ENCODE data around the gene CPXM2.

Gene CPXM2

DNA sequence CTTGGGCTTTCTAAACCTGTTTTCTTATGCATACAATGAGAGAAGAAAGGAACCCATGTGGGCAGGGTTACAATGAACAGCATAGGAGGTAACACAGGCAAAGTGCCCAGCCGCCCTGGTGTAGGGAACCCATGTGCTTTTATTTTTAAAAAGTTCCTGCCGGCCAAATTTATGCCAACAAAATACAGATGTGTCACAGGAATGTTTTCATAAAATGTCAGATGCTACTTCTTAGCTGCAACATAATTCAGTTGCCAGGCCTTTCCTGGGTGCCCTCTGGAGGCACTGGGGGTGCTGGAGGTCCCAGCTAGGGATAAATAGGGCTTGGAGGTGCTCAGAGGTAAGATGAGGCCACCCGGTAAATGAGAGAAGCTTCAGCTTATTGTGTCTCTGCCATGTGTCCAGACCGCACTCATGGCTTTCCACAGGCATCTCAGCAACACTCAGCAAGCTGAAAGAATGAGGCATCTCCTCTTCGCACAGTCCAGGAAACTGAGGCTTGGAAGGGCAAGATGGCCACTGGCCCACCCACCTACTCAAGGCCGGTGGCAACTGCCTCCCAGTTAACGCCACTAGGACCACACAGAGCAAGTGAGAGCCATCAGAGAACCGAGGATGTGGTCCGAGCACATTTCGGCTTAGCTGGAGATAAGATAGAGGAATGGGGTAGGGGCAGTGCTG lies 58.3 kb downstream of the CPXM2 start:
- no peak overlapping the region for H3K27ac Mint-ChIP-seq
- no peak overlapping the region for H3K4me3 Mint-ChIP-seq
- no peaks in the 10 kb centered on the region for H3K36me3 Mint-ChIP-seq
- no peaks in the 10 kb centered on the region for H3K4me1 Mint-ChIP-seq (ENCODE audit: low read depth)
- peaks cover 13% of the 10 kb centered on the region for H3K9me3 Mint-ChIP-seq (ENCODE audit: low read depth)
- H3K27me3 Mint-ChIP-seq = peaks cover 10% of the 10 kb centered on the region

GRCh38 chr10:123831259-123831658 lies 60.3 kb downstream of the CPXM2 start:
- Mint-ChIP-seq H3K4me1 (ENCODE audit: low read depth) (no peaks in the 10 kb centered on the region), H3K4me3 (no peak overlapping the region), H3K36me3 (no peaks in the 10 kb centered on the region), H3K27ac (no peak overlapping the region), H3K27me3 (peaks cover 10% of the 10 kb centered on the region), H3K9me3 (ENCODE audit: low read depth) (peaks cover 10% of the 10 kb centered on the region)

DNA sequence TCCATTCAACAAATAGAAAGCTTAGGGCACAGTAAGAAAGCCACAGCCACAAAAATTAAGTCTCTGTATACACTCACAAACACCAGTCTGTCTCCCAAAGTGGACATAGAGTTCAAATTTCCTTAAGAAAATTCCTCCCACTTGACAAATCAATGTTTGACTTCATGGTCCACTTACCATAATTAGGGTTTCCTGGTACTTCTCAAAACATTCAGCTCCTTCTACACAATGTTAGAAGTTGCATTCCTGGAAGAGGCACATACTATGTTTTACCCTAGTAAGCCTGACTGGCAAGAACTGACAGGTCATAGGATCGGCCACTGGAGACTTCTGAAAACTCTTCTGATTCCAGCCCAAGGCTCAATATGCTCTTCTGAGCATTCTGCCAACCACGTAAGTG lies 70.5 kb downstream of the CPXM2 start:
- H3K4me1 Mint-ChIP-seq (ENCODE audit: low read depth) = no peaks in the 10 kb centered on the region
- peaks cover 9% of the 10 kb centered on the region for H3K9me3 Mint-ChIP-seq (ENCODE audit: low read depth)
- no peak overlapping the region for H3K27ac Mint-ChIP-seq
- H3K4me3 Mint-ChIP-seq = no peak overlapping the region
- peaks cover 3% of the 10 kb centered on the region for H3K36me3 Mint-ChIP-seq
- H3K27me3 Mint-ChIP-seq = peaks cover 8% of the 10 kb centered on the region

GRCh38 chr10:123809632-123810031 lies 82.0 kb downstream of the CPXM2 start:
- no peaks in the 10 kb centered on the region for H3K36me3 Mint-ChIP-seq
- H3K4me1 Mint-ChIP-seq (ENCODE audit: low read depth) = no peaks in the 10 kb centered on the region
- peaks cover 17% of the 10 kb centered on the region for H3K27me3 Mint-ChIP-seq
- no peak overlapping the region for H3K4me3 Mint-ChIP-seq
- H3K9me3 Mint-ChIP-seq (ENCODE audit: low read depth) = no peaks in the 10 kb centered on the region
- H3K27ac Mint-ChIP-seq = no peak overlapping the region

DNA sequence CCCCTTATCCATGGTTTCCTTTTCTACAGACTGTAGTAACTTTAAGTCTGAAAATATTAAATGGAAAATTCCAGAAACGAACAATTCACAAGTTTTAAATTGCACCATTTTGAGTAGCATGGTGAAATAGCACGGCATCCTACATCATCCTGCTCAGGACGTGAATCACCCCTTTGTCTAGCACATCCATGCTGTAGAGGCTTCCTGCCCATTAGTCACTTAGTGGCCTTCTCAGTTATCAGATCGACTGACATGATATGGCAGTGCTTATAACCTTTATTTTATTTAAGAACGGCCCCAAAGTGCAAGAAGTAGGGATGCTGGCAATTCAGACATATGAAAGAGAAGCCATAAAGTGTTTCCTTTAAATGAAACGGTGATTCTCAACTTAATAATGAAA lies 82.7 kb downstream of the CPXM2 start:
- no peaks in the 10 kb centered on the region for H3K36me3 Mint-ChIP-seq
- H3K9me3 Mint-ChIP-seq (ENCODE audit: low read depth) = no peaks in the 10 kb centered on the region
- H3K27me3 Mint-ChIP-seq = peaks cover 17% of the 10 kb centered on the region
- H3K4me3 Mint-ChIP-seq = no peak overlapping the region
- no peaks in the 10 kb centered on the region for H3K4me1 Mint-ChIP-seq (ENCODE audit: low read depth)
- H3K27ac Mint-ChIP-seq = no peak overlapping the region

GRCh38 chr10:123808286-123808685 lies 83.3 kb downstream of the CPXM2 start:
- H3K27ac Mint-ChIP-seq = no peak overlapping the region
- no peaks in the 10 kb centered on the region for H3K4me1 Mint-ChIP-seq (ENCODE audit: low read depth)
- H3K9me3 Mint-ChIP-seq (ENCODE audit: low read depth) = no peaks in the 10 kb centered on the region
- peaks cover 17% of the 10 kb centered on the region for H3K27me3 Mint-ChIP-seq
- H3K36me3 Mint-ChIP-seq = no peaks in the 10 kb centered on the region
- no peak overlapping the region for H3K4me3 Mint-ChIP-seq

GRCh38 chr10:123807444-123808035 lies 84.1 kb downstream of the CPXM2 start:
- no peak overlapping the region for H3K27ac Mint-ChIP-seq
- H3K27me3 Mint-ChIP-seq = peaks cover 17% of the 10 kb centered on the region
- H3K4me3 Mint-ChIP-seq = no peak overlapping the region
- H3K9me3 Mint-ChIP-seq (ENCODE audit: low read depth) = no peaks in the 10 kb centered on the region
- H3K4me1 Mint-ChIP-seq (ENCODE audit: low read depth) = no peaks in the 10 kb centered on the region
- H3K36me3 Mint-ChIP-seq = no peaks in the 10 kb centered on the region

- Mint-ChIP-seq H3K9me3 (ENCODE audit: low read depth) (no peaks in the 10 kb centered on the region), H3K4me1 (ENCODE audit: low read depth) (no peaks in the 10 kb centered on the region), H3K27ac (no peak overlapping the region), H3K36me3 (no peaks in the 10 kb centered on the region), H3K27me3 (peaks cover 16% of the 10 kb centered on the region), H3K4me3 (no peak overlapping the region)
Measured at GRCh38 chr10:123804716-123805115, 86.9 kb downstream of the CPXM2 start.

GRCh38 chr10:123800821-123801220 lies 90.8 kb downstream of the CPXM2 start:
- no peak overlapping the region for H3K4me3 Mint-ChIP-seq
- peaks cover 7% of the 10 kb centered on the region for H3K27me3 Mint-ChIP-seq
- H3K36me3 Mint-ChIP-seq = no peaks in the 10 kb centered on the region
- no peak overlapping the region for H3K27ac Mint-ChIP-seq
- H3K9me3 Mint-ChIP-seq (ENCODE audit: low read depth) = no peaks in the 10 kb centered on the region
- no peaks in the 10 kb centered on the region for H3K4me1 Mint-ChIP-seq (ENCODE audit: low read depth)

DNA sequence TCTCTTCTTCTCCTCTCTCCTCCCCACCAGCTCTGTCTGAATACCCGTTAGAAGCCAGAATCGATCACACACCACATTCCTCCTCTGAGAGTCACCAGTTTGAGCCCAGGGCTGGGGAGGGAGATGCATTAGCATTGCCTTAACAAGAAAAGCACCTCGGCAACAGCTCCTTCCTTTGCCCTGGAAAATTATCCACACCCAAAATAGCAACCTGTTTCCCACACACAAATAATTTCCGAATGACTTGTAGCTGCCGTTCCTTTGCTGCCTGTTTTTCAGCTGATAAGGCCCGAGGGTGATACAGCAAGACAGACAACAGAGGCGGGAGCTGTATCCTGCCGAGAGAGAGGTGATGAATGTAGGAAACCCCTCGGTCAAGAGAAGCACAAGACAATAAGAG lies 91.3 kb downstream of the CPXM2 start:
- Mint-ChIP-seq H3K4me1 (ENCODE audit: low read depth) (no peaks in the 10 kb centered on the region), H3K27ac (no peak overlapping the region), H3K4me3 (no peak overlapping the region), H3K36me3 (no peaks in the 10 kb centered on the region), H3K27me3 (peaks cover 4% of the 10 kb centered on the region), H3K9me3 (ENCODE audit: low read depth) (no peaks in the 10 kb centered on the region)

GRCh38 chr10:123798856-123799255 lies 92.8 kb downstream of the CPXM2 start:
- H3K4me1 Mint-ChIP-seq (ENCODE audit: low read depth) = no peaks in the 10 kb centered on the region
- H3K27ac Mint-ChIP-seq = no peak overlapping the region
- no peak overlapping the region for H3K4me3 Mint-ChIP-seq
- no peaks in the 10 kb centered on the region for H3K36me3 Mint-ChIP-seq
- peaks cover 2% of the 10 kb centered on the region for H3K27me3 Mint-ChIP-seq
- H3K9me3 Mint-ChIP-seq (ENCODE audit: low read depth) = no peaks in the 10 kb centered on the region

DNA sequence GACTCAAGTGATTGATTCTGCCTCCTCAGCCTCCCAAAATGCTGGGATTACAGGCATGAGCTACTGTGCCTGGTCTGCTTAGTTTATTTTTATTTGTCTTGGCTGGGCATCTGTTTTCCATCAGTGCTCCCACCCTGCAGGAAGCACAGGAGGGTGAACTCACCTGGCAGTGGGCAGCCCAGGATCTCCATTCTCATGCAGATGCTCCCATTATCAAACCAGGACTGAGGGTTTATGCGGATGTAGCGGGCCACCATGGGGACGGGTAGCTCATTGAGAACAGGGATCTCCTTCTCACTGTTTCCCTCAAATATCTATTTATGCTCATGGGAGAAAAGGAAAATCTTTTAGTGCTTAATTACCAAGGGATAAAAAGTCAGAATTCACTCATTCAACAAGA lies 93.8 kb downstream of the CPXM2 start:
- H3K27ac Mint-ChIP-seq = no peak overlapping the region
- H3K27me3 Mint-ChIP-seq = peaks cover 2% of the 10 kb centered on the region
- no peaks in the 10 kb centered on the region for H3K4me1 Mint-ChIP-seq (ENCODE audit: low read depth)
- H3K9me3 Mint-ChIP-seq (ENCODE audit: low read depth) = no peaks in the 10 kb centered on the region
- H3K4me3 Mint-ChIP-seq = no peak overlapping the region
- H3K36me3 Mint-ChIP-seq = no peaks in the 10 kb centered on the region

DNA sequence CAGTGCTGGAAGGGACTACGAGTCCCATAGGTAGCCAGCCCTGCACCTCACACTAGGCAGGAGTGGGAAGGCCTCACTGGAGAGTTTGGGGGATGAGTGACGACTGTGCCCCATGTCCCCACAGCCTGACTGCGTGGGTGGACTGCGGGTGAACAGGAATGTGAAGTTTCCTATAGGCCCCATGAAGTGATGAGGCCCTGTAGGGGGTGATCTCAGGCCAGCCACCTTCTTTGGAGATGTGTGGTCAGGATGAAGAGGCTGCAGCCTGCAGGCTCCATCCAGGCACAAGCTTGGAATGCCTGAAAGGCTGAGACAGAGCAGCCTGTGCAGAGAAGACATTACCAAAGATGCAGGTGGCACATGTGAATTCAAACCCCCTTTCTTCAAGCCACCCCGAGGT lies 94.9 kb downstream of the CPXM2 start:
- Mint-ChIP-seq H3K27ac (no peak overlapping the region), H3K36me3 (no peaks in the 10 kb centered on the region), H3K4me1 (ENCODE audit: low read depth) (no peaks in the 10 kb centered on the region), H3K9me3 (ENCODE audit: low read depth) (no peaks in the 10 kb centered on the region), H3K27me3 (peaks cover 2% of the 10 kb centered on the region), H3K4me3 (no peak overlapping the region)

GRCh38 chr10:123795846-123796590 lies 95.6 kb downstream of the CPXM2 start:
- Mint-ChIP-seq H3K27ac (no peak overlapping the region), H3K9me3 (ENCODE audit: low read depth) (no peaks in the 10 kb centered on the region), H3K4me3 (no peak overlapping the region), H3K4me1 (ENCODE audit: low read depth) (no peaks in the 10 kb centered on the region), H3K36me3 (no peaks in the 10 kb centered on the region), H3K27me3 (peaks cover 4% of the 10 kb centered on the region)

DNA sequence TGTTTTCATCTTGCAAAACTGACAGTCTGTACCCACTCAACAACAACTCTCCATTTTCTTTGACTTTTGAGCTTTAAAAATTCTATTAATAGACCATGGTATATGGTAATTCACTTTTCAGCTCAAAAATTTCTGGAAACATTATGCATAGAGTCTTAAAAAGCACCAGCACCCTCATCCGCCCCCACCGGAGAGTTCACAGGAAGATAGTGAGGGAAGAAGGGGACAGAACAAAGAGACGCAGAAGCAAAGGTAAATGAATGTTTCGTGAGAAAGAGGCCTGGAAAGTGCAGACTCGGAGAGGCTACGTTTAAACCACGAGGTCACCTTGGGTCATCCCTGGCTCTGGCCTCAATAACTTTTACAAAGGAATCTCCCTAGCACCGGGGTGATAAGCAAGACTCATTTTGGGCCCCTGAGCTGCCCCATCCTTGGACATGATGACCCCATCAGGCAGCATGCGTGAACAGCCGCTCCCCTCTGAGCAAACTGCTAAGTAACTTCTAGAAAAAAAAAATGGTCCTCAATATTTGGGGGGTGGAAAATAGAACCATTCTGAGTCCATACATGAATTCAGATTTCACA lies 96.3 kb downstream of the CPXM2 start:
- no peaks in the 10 kb centered on the region for H3K4me1 Mint-ChIP-seq (ENCODE audit: low read depth)
- no peak overlapping the region for H3K4me3 Mint-ChIP-seq
- no peaks in the 10 kb centered on the region for H3K9me3 Mint-ChIP-seq (ENCODE audit: low read depth)
- no peaks in the 10 kb centered on the region for H3K36me3 Mint-ChIP-seq
- no peak overlapping the region for H3K27ac Mint-ChIP-seq
- H3K27me3 Mint-ChIP-seq = peaks cover 4% of the 10 kb centered on the region
